Mesothelial cell of epicardium (in vitro differentiated cells): ENCODE data around the gene MAP1LC3B2. TPM values are rescaled to one million over a fixed set of nuclear protein-coding genes. Genes with fewer than 3 reads are reported as not detected.

ENCODE experiments used
- DNase-seq, 2 experiments: peaks; one replicate each; pipeline ENCODE4 v3.0.0; 2021; ENCODE audit warnings: low spot score in 2 of 2; ENCODE audit not compliant: unreplicated experiment in 2 of 2
- H3K27ac Mint-ChIP-seq: 2 replicates; pipeline ENCODE4 v1.8.0; 2021; ENCODE audit warnings: mixed read lengths
- H3K27me3 Mint-ChIP-seq: 2 replicates; pipeline ENCODE4 v1.8.0; 2021; ENCODE audit warnings: low read depth, mixed read lengths
- H3K36me3 Mint-ChIP-seq: 2 replicates; pipeline ENCODE4 v1.8.0; 2021; ENCODE audit warnings: mixed read lengths
- H3K4me1 Mint-ChIP-seq: 2 replicates; pipeline ENCODE4 v1.8.0; 2021; ENCODE audit warnings: mixed read lengths
- H3K4me3 Mint-ChIP-seq: 2 replicates; pipeline ENCODE4 v1.8.0; 2021; ENCODE audit warnings: mild to moderate bottlenecking, moderate library complexity, mixed read lengths
- H3K9me3 Mint-ChIP-seq: 2 replicates; pipeline ENCODE4 v1.8.0; 2021; ENCODE audit warnings: mixed read lengths
- CTCF ChIP-seq: fragments of 200-600 bp; sonication (generic); IDR thresholded peaks from one replicate; pipeline ENCODE4 v1.5.0; 2021; ENCODE audit warnings: antibody characterized with exemption; ENCODE audit not compliant: unreplicated experiment
- total RNA-seq: library from RNA; stranded (reverse); gene quantifications from 3 replicates; pipeline ENCODE4 v1.2.1, GENCODE V29; 2021

MAP1LC3B2 gene
- total RNA-seq, 1 donor from 2014 or later: 4.5 TPM

- peaks cover 6% of the 10 kb centered on the region for H3K9me3 Mint-ChIP-seq
- H3K4me1 Mint-ChIP-seq: peaks cover 7% of the 10 kb centered on the region
- DNase-seq: no peak
- H3K27ac Mint-ChIP-seq: no peak overlapping the region
- H3K27me3 Mint-ChIP-seq: no peaks in the 10 kb centered on the region
- no peak for TF ChIP-seq CTCF
- H3K4me3 Mint-ChIP-seq: no peak overlapping the region
- no peaks in the 10 kb centered on the region for H3K36me3 Mint-ChIP-seq
Observed at GRCh38 chr12:116583129-116583694, 24.0 kb downstream of the MAP1LC3B2 start.

- no peak for DNase-seq
- Mint-ChIP-seq H3K9me3 (peaks cover 6% of the 10 kb centered on the region), H3K4me3 (no peak overlapping the region), H3K36me3 (no peaks in the 10 kb centered on the region), H3K4me1 (peaks cover 7% of the 10 kb centered on the region), H3K27ac (no peak overlapping the region), H3K27me3 (no peaks in the 10 kb centered on the region)
- TF ChIP-seq CTCF: no peak
Observed at GRCh38 chr12:116587270-116587669, 28.1 kb downstream of the MAP1LC3B2 start.

GRCh38 chr12:116588390-116589028, 29.3 kb downstream of the MAP1LC3B2 start:
- no peak for TF ChIP-seq CTCF
- peaks cover 5% of the 10 kb centered on the region for H3K4me1 Mint-ChIP-seq
- no peak overlapping the region for H3K27ac Mint-ChIP-seq
- H3K9me3 Mint-ChIP-seq: peaks cover 6% of the 10 kb centered on the region
- DNase-seq: no peak
- no peaks in the 10 kb centered on the region for H3K36me3 Mint-ChIP-seq
- no peaks in the 10 kb centered on the region for H3K27me3 Mint-ChIP-seq
- H3K4me3 Mint-ChIP-seq: no peak overlapping the region

- Mint-ChIP-seq H3K36me3 (no peaks in the 10 kb centered on the region), H3K9me3 (peaks cover 3% of the 10 kb centered on the region), H3K27me3 (no peaks in the 10 kb centered on the region), H3K4me1 (peaks cover 5% of the 10 kb centered on the region), H3K4me3 (no peak overlapping the region), H3K27ac (no peak overlapping the region)
- DNase-seq: no peak
- no peak for TF ChIP-seq CTCF
Observed at GRCh38 chr12:116589581-116589980, 30.4 kb downstream of the MAP1LC3B2 start.

- no peaks in the 10 kb centered on the region for H3K9me3 Mint-ChIP-seq
- H3K27me3 Mint-ChIP-seq: no peaks in the 10 kb centered on the region
- peaks cover 5% of the 10 kb centered on the region for H3K4me1 Mint-ChIP-seq
- no peak for TF ChIP-seq CTCF
- H3K27ac Mint-ChIP-seq: no peak overlapping the region
- H3K4me3 Mint-ChIP-seq: no peak overlapping the region
- no peaks in the 10 kb centered on the region for H3K36me3 Mint-ChIP-seq
- DNase-seq: no peak
Observed at GRCh38 chr12:116590561-116590960, 31.4 kb downstream of the MAP1LC3B2 start.
